T-helper 2 cell (primary cell): ENCODE data around the gene CACYBP.
"Not testable (repeated sequence)": the region's sequence is repeated elsewhere in the genome, so short reads cannot be mapped to it uniquely, and the experiment has no call there.

Experiments
- DNase-seq, 5 experiments: peaks; one replicate each; pipeline versions ENCODE4 v3.0.0 to v3.0.0-alpha.2; 2012 to 2022

CACYBP gene

GRCh38 chr1:175013445-175013844 lies 13.7 kb downstream of the CACYBP start:
- no peak for DNase-seq

- DNase-seq, result no peak
Measured at GRCh38 chr1:175015243-175015642, 15.5 kb downstream of the CACYBP start.

- DNase-seq, result no peak
Measured at GRCh38 chr1:175019524-175019923, 19.8 kb downstream of the CACYBP start.

GRCh38 chr1:175023043-175023921 lies 23.5 kb downstream of the CACYBP start, which contains the start of gene MRPS14:
MRPS14 (minus strand) TSS chr1:175023425; CDS start chr1:175023408, 17 bp downstream.
- DNase-seq, result peak; percentile 95 to 99 (median 97)

GRCh38 chr1:175023922-175024242 lies 24.1 kb downstream of the CACYBP start:
- DNase-seq, result not testable (repeated sequence)

- DNase-seq, result no peak
Measured at GRCh38 chr1:175024773-175025172, 25.0 kb downstream of the CACYBP start.

GRCh38 chr1:175033953-175034352 lies 34.2 kb downstream of the CACYBP start:
- DNase-seq, result no peak

GRCh38 chr1:175034775-175035174 lies 35.0 kb downstream of the CACYBP start:
- DNase-seq, result no peak

GRCh38 chr1:175035865-175036264 lies 36.1 kb downstream of the CACYBP start:
- no peak for DNase-seq

- DNase-seq, result no peak
Measured at GRCh38 chr1:175036476-175036875, 36.7 kb downstream of the CACYBP start.

GRCh38 chr1:175037416-175037815 lies 37.7 kb downstream of the CACYBP start:
- DNase-seq, result no peak

- DNase-seq, result no peak
Measured at GRCh38 chr1:175040324-175040879, 40.7 kb downstream of the CACYBP start.

GRCh38 chr1:175042650-175043049 lies 42.9 kb downstream of the CACYBP start:
- no peak for DNase-seq

GRCh38 chr1:175043824-175044223 lies 44.1 kb downstream of the CACYBP start:
- no peak for DNase-seq

GRCh38 chr1:175044591-175044990 lies 44.8 kb downstream of the CACYBP start:
- not testable (repeated sequence) for DNase-seq

- DNase-seq, result no peak
Measured at GRCh38 chr1:175045097-175045496, 45.4 kb downstream of the CACYBP start.

GRCh38 chr1:175045519-175045918 lies 45.8 kb downstream of the CACYBP start:
- DNase-seq, result no peak

GRCh38 chr1:175050992-175051391 lies 51.2 kb downstream of the CACYBP start:
- DNase-seq, result no peak

- no peak for DNase-seq
Measured at GRCh38 chr1:175054736-175055135, 55.0 kb downstream of the CACYBP start.
